ENCODE results near the gene SERPINB5.

DNA sequence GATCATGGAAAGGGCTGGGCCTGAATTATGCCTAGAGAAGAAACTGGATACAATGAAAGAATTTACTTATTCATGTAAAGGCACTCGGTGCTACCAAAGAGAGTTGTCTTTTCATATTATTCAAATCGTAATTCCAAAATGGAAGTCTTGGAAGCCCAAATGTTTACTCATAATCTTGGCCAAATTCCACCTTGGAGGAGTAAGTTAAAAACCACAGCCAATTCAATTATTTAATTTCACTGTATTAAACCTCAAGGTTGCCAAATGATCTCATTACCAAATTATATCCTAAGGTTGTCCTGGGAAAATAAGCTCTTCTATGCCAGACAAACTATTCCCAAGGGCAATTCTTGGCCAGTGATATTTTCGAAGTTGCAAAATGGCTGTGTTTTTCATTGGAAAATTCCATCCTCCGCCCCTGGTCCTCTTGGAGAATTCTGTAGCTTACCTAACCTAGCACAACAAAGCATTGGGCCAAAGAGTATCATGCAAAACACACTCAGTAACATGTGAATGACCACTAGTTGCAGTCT, 43.4 kb upstream of the SERPINB5 start:
- TF ChIP-seq, protein P1, sequence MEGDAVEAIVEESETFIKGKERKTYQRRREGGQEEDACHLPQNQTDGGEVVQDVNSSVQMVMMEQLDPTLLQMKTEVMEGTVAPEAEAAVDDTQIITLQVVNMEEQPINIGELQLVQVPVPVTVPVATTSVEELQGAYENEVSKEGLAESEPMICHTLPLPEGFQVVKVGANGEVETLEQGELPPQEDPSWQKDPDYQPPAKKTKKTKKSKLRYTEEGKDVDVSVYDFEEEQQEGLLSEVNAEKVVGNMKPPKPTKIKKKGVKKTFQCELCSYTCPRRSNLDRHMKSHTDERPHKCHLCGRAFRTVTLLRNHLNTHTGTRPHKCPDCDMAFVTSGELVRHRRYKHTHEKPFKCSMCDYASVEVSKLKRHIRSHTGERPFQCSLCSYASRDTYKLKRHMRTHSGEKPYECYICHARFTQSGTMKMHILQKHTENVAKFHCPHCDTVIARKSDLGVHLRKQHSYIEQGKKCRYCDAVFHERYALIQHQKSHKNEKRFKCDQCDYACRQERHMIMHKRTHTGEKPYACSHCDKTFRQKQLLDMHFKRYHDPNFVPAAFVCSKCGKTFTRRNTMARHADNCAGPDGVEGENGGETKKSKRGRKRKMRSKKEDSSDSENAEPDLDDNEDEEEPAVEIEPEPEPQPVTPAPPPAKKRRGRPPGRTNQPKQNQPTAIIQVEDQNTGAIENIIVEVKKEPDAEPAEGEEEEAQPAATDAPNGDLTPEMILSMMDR (conservative IDR thresholded peaks at IDR 0.05) = no peak
- no peak for TF ChIP-seq EZH2 (IDR thresholded peaks at IDR 0.05; ENCODE audit: low read depth)
